Endodermal cell (in vitro differentiated cells): ENCODE results near the gene TRIAP1. TPM values are rescaled to one million over a fixed set of nuclear protein-coding genes. Genes with fewer than 3 reads are reported as not detected.
A peak's percentile ranks its signal among the peaks of the same experiment; 100 is the strongest.

ENCODE experiments used
- DNase-seq: peaks from one replicate; pipeline ENCODE4 v3.0.0-alpha.2; 2017
- H3K27ac ChIP-seq: 2 replicates; pipeline ENCODE4 v1.5.1; 2013; ENCODE audit warnings: mild to moderate bottlenecking, low read depth, low read length, moderate library complexity
- H3K27me3 ChIP-seq: 2 replicates; pipeline ENCODE4 v1.6.1; 2013; ENCODE audit warnings: mild to moderate bottlenecking, low read length, moderate library complexity; ENCODE audit not compliant: insufficient read depth, control insufficient read depth, poor library complexity, severe bottlenecking
- H3K36me3 ChIP-seq: 2 replicates; pipeline ENCODE4 v1.7.0; 2013; ENCODE audit warnings: mild to moderate bottlenecking, low read length, moderate library complexity; ENCODE audit not compliant: control insufficient read depth, insufficient read depth
- H3K4me1 ChIP-seq: one replicate; pipeline ENCODE4 v1.7.0; 2013; ENCODE audit warnings: low read length; ENCODE audit not compliant: control insufficient read depth, insufficient read depth
- H3K4me3 ChIP-seq: 2 replicates; pipeline ENCODE4 v1.5.1; 2013; ENCODE audit warnings: mild to moderate bottlenecking, low read length, moderate library complexity
- H3K9ac ChIP-seq: 2 replicates; pipeline ENCODE4 v1.6.1; 2013; ENCODE audit warnings: mild to moderate bottlenecking, low read length, moderate library complexity; ENCODE audit not compliant: poor library complexity, severe bottlenecking; ENCODE audit errors: extremely low read depth
- H3K9me3 ChIP-seq: 2 replicates; pipeline ENCODE4 v1.6.1; 2013; ENCODE audit warnings: mild to moderate bottlenecking, low read length, moderate library complexity; ENCODE audit not compliant: control insufficient read depth
- H3K27ac Mint-ChIP-seq: 2 replicates; pipeline ENCODE4 v1.8.0; 2020; ENCODE audit warnings: mixed read lengths
- H3K27me3 Mint-ChIP-seq: 2 replicates; pipeline ENCODE4 v1.8.0; 2021; ENCODE audit warnings: mild to moderate bottlenecking, mixed read lengths; ENCODE audit not compliant: insufficient read depth
- H3K36me3 Mint-ChIP-seq: 2 replicates; pipeline ENCODE4 v1.8.0; 2020; ENCODE audit warnings: low read depth, mixed read lengths
- H3K4me1 Mint-ChIP-seq: 2 replicates; pipeline ENCODE4 v1.8.0; 2020; ENCODE audit warnings: mixed read lengths
- H3K4me3 Mint-ChIP-seq: 2 replicates; pipeline ENCODE4 v1.8.0; 2020; ENCODE audit warnings: mild to moderate bottlenecking, moderate library complexity, mixed read lengths
- H3K9me3 Mint-ChIP-seq: 2 replicates; pipeline ENCODE4 v1.8.0; 2020; ENCODE audit warnings: mild to moderate bottlenecking, mixed read lengths
- WGBS, 2 experiments: methylation state at CpG; one replicate each; pipeline versions ENCODE4 v1.1.5 to v1.1.7; 2013; ENCODE audit warnings: missing lambda C conversion rate in 2 of 2, mixed read lengths in 1 of 2; ENCODE audit not compliant: insufficient coverage in 1 of 2, insufficient read length in 1 of 2; 5-methylcytosine and 5-hydroxymethylcytosine counted together
- total RNA-seq, 2 donors: library from RNA; stranded (reverse); fragmentation: NEBNext Ultra II Directional in 1 of 2; extraction: Animal tissue kit (Norgen Biotek cat#: 25700) in 1 of 2; gene quantifications; 2 replicates in 1 of 2; 3 replicates in 1 of 2; pipeline ENCODE4 v1.2.1, GENCODE V29; 2021
- TF ChIP-seq, protein P1 (sequence below): fragments of 200-600 bp; sonication (generic); conservative IDR thresholded peaks from 2 replicates; pipeline ENCODE4 v1.5.0; 2021; ENCODE audit warnings: antibody characterized with exemption, mild to moderate bottlenecking

TRIAP1 gene
- total RNA-seq, 2 donors from 2014 or later, result 31.6 to 34.8 TPM

DNA sequence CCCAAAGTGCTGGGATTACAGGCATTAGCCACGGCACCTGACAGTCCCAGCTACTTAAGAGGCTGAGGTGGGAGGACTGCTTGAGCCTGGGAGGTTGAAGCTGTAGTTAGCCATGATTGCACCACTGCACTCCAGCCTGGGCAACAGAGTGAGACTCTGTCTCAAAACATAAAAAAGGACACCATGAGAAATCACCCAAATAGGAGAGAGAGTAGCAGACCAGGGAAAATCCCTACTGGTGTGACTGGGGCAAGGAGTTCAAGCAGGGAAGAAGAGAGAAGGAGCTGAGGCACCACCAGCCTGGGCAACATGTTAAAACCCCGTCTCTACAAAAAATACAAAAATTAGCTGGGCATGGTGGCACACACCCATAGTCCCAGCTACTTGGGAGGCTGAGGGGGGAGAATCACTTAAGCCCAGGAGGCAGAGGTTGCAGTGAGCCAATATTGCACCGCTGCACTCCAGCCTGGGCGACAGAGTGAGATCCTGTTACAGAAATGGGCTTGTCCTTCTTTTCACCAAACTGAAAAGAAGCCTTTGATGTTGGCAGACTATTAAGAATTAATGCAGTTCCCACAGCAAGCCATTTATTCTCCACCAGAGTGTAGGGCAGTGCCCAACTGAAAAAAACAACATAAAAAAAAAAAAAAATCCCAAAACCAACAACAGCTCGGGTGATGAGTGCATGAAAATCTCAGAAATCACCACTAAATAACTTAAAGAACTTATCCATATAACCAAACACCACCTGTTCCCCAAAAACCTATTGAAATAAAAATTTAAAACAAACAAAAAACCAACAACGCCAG is 27.8 kb upstream of the TRIAP1 start:
- Histone ChIP-seq H3K4me1 (no peaks in the 10 kb centered on the region), H3K27ac (no peak overlapping the region), H3K36me3 (no peaks in the 10 kb centered on the region), H3K27me3 (no peaks in the 10 kb centered on the region), H3K4me3 (no peak overlapping the region), H3K9ac (no peak overlapping the region), H3K9me3 (no peaks in the 10 kb centered on the region)
- Mint-ChIP-seq H3K4me1 (peaks cover 10% of the 10 kb centered on the region), H3K27ac (no peak overlapping the region), H3K9me3 (no peaks in the 10 kb centered on the region), H3K4me3 (no peak overlapping the region), H3K36me3 (no peaks in the 10 kb centered on the region), H3K27me3 (no peaks in the 10 kb centered on the region)
- DNase-seq, result no peak
- TF ChIP-seq, protein P1, sequence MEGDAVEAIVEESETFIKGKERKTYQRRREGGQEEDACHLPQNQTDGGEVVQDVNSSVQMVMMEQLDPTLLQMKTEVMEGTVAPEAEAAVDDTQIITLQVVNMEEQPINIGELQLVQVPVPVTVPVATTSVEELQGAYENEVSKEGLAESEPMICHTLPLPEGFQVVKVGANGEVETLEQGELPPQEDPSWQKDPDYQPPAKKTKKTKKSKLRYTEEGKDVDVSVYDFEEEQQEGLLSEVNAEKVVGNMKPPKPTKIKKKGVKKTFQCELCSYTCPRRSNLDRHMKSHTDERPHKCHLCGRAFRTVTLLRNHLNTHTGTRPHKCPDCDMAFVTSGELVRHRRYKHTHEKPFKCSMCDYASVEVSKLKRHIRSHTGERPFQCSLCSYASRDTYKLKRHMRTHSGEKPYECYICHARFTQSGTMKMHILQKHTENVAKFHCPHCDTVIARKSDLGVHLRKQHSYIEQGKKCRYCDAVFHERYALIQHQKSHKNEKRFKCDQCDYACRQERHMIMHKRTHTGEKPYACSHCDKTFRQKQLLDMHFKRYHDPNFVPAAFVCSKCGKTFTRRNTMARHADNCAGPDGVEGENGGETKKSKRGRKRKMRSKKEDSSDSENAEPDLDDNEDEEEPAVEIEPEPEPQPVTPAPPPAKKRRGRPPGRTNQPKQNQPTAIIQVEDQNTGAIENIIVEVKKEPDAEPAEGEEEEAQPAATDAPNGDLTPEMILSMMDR, result no peak
- WGBS, 2 experiments, result 84 to 97% methylated on average over 4 to 6 of the region's 6 CpGs

DNA sequence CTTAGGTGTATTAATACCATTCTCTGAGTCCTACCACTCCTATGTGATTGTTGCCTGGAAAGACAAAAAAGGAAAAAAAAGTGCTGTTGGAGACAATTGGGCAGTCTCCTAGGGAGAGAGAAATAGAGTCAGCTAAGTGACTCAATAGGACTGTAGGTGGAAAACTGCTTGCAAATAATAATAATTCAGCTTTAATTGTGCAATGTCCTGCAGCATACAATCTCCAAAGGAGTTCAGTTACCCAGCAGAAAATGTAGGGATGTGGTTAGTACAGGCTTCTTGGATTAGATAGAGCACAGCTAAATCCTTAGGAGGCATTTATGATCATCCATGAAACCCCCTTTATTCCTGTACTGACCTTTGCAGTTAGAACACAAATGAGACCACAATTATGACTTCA is 26.3 kb upstream of the TRIAP1 start:
- Histone ChIP-seq H3K4me3 (no peak overlapping the region), H3K4me1 (no peaks in the 10 kb centered on the region), H3K27ac (no peak overlapping the region), H3K9ac (no peak overlapping the region), H3K9me3 (no peaks in the 10 kb centered on the region), H3K27me3 (no peaks in the 10 kb centered on the region), H3K36me3 (peaks cover 3% of the 10 kb centered on the region)
- H3K27ac Mint-ChIP-seq, result no peak overlapping the region
- peaks cover 17% of the 10 kb centered on the region for H3K4me1 Mint-ChIP-seq
- no peaks in the 10 kb centered on the region for H3K9me3 Mint-ChIP-seq
- TF ChIP-seq, protein P1, result no peak
- peaks cover 6% of the 10 kb centered on the region for H3K36me3 Mint-ChIP-seq
- no peaks in the 10 kb centered on the region for H3K27me3 Mint-ChIP-seq
- no peak for DNase-seq
- H3K4me3 Mint-ChIP-seq, result no peak overlapping the region

DNA sequence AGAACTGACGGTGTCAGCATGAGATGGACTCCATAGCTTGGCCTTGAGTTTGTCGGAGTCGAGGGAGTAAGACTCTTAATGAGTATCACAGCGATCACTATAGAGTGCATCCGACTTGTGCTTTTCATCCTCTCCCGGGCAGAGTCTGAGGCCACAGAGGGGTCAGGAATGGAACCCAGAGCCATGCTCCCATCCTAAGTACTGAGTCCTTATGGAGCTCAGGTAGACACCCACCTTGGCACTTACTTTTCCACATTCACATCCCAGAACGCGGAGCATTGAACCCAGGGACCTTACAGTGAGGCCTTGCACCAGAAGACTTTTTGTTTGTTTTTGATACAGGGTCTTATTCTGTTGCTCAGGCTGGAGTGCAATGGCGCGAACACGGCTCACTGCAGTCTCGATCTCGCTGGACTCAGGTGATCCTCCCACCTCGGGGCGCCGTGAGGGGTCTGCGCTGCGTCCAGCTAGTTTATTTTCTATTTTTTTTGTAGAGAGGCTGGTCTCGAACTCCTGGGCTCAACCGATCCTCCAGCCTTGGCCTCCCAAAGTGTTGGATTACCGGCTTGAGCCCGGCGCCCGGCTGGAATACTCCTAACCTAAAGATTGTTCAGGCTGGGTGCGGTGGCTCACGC is 24.1 kb upstream of the TRIAP1 start:
- Histone ChIP-seq H3K36me3 (peaks cover 24% of the 10 kb centered on the region), H3K27me3 (no peaks in the 10 kb centered on the region), H3K4me3 (peak overlapping the region; percentile 95), H3K9ac (peak overlapping the region; percentile 27), H3K4me1 (peaks cover 3% of the 10 kb centered on the region), H3K9me3 (no peaks in the 10 kb centered on the region), H3K27ac (no peak overlapping the region)
- WGBS, 2 experiments, result 64 to 72% methylated on average over 19 to 26 of the region's 26 CpGs
- Mint-ChIP-seq H3K9me3 (no peaks in the 10 kb centered on the region), H3K27ac (peak overlapping the region; percentile 75), H3K27me3 (no peaks in the 10 kb centered on the region), H3K4me3 (peak overlapping the region; percentile 90), H3K4me1 (peaks cover 26% of the 10 kb centered on the region), H3K36me3 (peaks cover 19% of the 10 kb centered on the region)
- no peak for DNase-seq
- TF ChIP-seq, protein P1, result no peak
